Liver (tissue), 3 donors: ENCODE data around the gene RPGRIP1L.

Source experiments
- ATF3 ChIP-seq: IDR thresholded peaks from 2 replicates; pipeline ENCODE4 v1.6.1; 2016; ENCODE audit warnings: antibody characterized with exemption
- CTCF ChIP-seq: fragments of 150-350 bp; IDR thresholded peaks from 2 replicates; pipeline ENCODE4 v1.5.1; 2017; ENCODE audit warnings: improper control_type of control experiment, low read depth, low read length; ENCODE audit not compliant: missing input control
- EGR1 ChIP-seq, 2 donors: IDR thresholded peaks; 2 replicates each; pipeline ENCODE4 v1.6.1; 2016 to 2018; ENCODE audit warnings: antibody characterized with exemption in 2 of 2, low read depth in 2 of 2
- GABPA ChIP-seq, 2 donors: IDR thresholded peaks in 1 of 2; conservative IDR thresholded peaks in 1 of 2; 2 replicates each; pipeline ENCODE4 v1.6.1; 2016; ENCODE audit warnings: antibody characterized with exemption in 2 of 2, mild to moderate bottlenecking in 1 of 2, moderate library complexity in 1 of 2
- NR2F2 ChIP-seq: IDR thresholded peaks from 2 replicates; pipeline ENCODE4 v1.6.1; 2016; ENCODE audit warnings: antibody characterized with exemption
- RAD21 ChIP-seq, 2 donors: IDR thresholded peaks; 2 replicates each; pipeline ENCODE4 v1.6.1; 2016; ENCODE audit warnings: antibody characterized with exemption in 2 of 2, mild to moderate bottlenecking in 2 of 2
- SP1 ChIP-seq: IDR thresholded peaks from 2 replicates; pipeline ENCODE4 v1.6.1; 2018; ENCODE audit warnings: antibody characterized with exemption, mild to moderate bottlenecking
- TAF1 ChIP-seq: conservative IDR thresholded peaks from 2 replicates; pipeline ENCODE4 v1.6.1; 2016; ENCODE audit warnings: antibody characterized with exemption, mild to moderate bottlenecking
- YY1 ChIP-seq: IDR thresholded peaks from 2 replicates; pipeline ENCODE4 v1.6.1; 2016; ENCODE audit warnings: antibody characterized with exemption, mild to moderate bottlenecking
- TF ChIP-seq, protein P1 (sequence below): IDR thresholded peaks from 2 replicates; pipeline ENCODE4 v1.6.1; 2016; ENCODE audit warnings: antibody characterized with exemption, mild to moderate bottlenecking
- donor health status: healthy.
- donor health status: healthy.

DNA sequence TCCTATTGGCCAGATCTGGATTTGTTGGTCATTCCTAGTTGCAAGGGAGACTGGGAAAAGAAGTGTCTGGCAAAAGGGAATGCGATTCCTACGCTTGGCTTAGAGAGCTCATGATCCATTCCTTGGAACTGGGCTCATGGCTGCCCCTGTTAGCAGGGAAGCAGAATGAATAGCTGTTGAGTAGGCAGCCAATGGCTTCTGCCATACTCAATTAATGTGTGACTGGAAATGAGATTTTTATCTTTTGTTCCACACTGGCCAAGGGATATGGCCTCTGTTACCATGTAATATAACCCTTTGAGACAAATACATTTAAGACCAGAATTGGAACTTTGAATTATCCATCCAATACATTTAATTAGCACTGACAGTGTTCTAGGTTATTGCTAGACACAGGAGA is 31.2 kb upstream of the RPGRIP1L start:
- TF ChIP-seq CTCF = no peak
- TF ChIP-seq GABPA (IDR thresholded peaks at IDR 0.05 in 1 of 2, conservative IDR thresholded peaks at IDR 0.05 in 1 of 2) = no peak
- TF ChIP-seq EGR1 (IDR thresholded peaks at IDR 0.05; ENCODE audit: low read depth in 2 of 2) = no peak
- TF ChIP-seq TAF1 = no peak
- TF ChIP-seq YY1 = no peak
- no peak for TF ChIP-seq RAD21 (IDR thresholded peaks at IDR 0.05)
- no peak for TF ChIP-seq ATF3
- no peak for TF ChIP-seq SP1
- TF ChIP-seq, protein P1, sequence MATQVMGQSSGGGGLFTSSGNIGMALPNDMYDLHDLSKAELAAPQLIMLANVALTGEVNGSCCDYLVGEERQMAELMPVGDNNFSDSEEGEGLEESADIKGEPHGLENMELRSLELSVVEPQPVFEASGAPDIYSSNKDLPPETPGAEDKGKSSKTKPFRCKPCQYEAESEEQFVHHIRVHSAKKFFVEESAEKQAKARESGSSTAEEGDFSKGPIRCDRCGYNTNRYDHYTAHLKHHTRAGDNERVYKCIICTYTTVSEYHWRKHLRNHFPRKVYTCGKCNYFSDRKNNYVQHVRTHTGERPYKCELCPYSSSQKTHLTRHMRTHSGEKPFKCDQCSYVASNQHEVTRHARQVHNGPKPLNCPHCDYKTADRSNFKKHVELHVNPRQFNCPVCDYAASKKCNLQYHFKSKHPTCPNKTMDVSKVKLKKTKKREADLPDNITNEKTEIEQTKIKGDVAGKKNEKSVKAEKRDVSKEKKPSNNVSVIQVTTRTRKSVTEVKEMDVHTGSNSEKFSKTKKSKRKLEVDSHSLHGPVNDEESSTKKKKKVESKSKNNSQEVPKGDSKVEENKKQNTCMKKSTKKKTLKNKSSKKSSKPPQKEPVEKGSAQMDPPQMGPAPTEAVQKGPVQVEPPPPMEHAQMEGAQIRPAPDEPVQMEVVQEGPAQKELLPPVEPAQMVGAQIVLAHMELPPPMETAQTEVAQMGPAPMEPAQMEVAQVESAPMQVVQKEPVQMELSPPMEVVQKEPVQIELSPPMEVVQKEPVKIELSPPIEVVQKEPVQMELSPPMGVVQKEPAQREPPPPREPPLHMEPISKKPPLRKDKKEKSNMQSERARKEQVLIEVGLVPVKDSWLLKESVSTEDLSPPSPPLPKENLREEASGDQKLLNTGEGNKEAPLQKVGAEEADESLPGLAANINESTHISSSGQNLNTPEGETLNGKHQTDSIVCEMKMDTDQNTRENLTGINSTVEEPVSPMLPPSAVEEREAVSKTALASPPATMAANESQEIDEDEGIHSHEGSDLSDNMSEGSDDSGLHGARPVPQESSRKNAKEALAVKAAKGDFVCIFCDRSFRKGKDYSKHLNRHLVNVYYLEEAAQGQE = no peak
- TF ChIP-seq NR2F2 = no peak
